ENCODE measurements around the gene LPO. TPM values are rescaled to one million over a fixed set of nuclear protein-coding genes. Genes with fewer than 3 reads are reported as not detected.

Gene LPO
- total and polyA plus RNA-seq, 2 donors (not counting 1 experiment from before 2014, with no cell fraction given), result not detected

- H3K27me3 ChIP-seq (ENCODE audit: control insufficient read depth, insufficient read depth, low read length), result no peaks in the 10 kb centered on the region
- H3K36me3 ChIP-seq (ENCODE audit: control insufficient read depth, insufficient read depth, low read length), result no peaks in the 10 kb centered on the region
- TF ChIP-seq EZH2 (IDR thresholded peaks at IDR 0.05; ENCODE audit: low read length, missing control alignments) (no peak), CTCF (conservative IDR thresholded peaks at IDR 0.05 in 1 of 2, IDR thresholded peaks at IDR 0.05 in 1 of 2; ENCODE audit: low read depth in 1 of 2, low read length in 2 of 2) (peak; percentile 44 to 52)
- no peak overlapping the region for H3K4me3 ChIP-seq (replicated peaks in 1 of 4; ENCODE audit: control extremely low read depth in 1 of 4, insufficient read depth in 1 of 4, low read depth in 3 of 4, low read length in 4 of 4)
- H3K27ac ChIP-seq (ENCODE audit: insufficient read depth, low read length), result no peak overlapping the region
- H3K79me2 ChIP-seq (ENCODE audit: control insufficient read depth, insufficient read depth, low read length), result no peaks in the 10 kb centered on the region
- no peak overlapping the region for H2AFZ ChIP-seq (ENCODE audit: low read length)
- no peaks in the 10 kb centered on the region for H3K4me1 ChIP-seq (ENCODE audit: control insufficient read depth, extremely low read depth, insufficient read depth, low read length)
- no peak overlapping the region for H3K9ac ChIP-seq (ENCODE audit: insufficient read depth, low read length)
- H3K9me3 ChIP-seq (ENCODE audit: control insufficient read depth, insufficient read depth, low read depth, low read length), result no peaks in the 10 kb centered on the region
- H3K4me2 ChIP-seq (ENCODE audit: extremely low read depth, insufficient read depth, low read length), result no peak overlapping the region
- no peaks in the 10 kb centered on the region for H4K20me1 ChIP-seq (ENCODE audit: control insufficient read depth, extremely low read depth, insufficient read depth, low read length)
- peak in 1 of 2 donors; percentile 26 for DNase-seq (ENCODE audit: low read depth in 2 of 2)
Measured at GRCh38 chr17:58277107-58277801, 38.9 kb downstream of the LPO start.

- no peaks in the 10 kb centered on the region for H3K36me3 ChIP-seq (ENCODE audit: control insufficient read depth, insufficient read depth, low read length)
- TF ChIP-seq EZH2 (IDR thresholded peaks at IDR 0.05; ENCODE audit: low read length, missing control alignments) (no peak), CTCF (conservative IDR thresholded peaks at IDR 0.05 in 1 of 2, IDR thresholded peaks at IDR 0.05 in 1 of 2; ENCODE audit: low read depth in 1 of 2, low read length in 2 of 2) (no peak)
- no peak overlapping the region for H3K9ac ChIP-seq (ENCODE audit: insufficient read depth, low read length)
- H3K79me2 ChIP-seq (ENCODE audit: control insufficient read depth, insufficient read depth, low read length), result no peaks in the 10 kb centered on the region
- H3K4me2 ChIP-seq (ENCODE audit: extremely low read depth, insufficient read depth, low read length), result no peak overlapping the region
- no peaks in the 10 kb centered on the region for H3K4me1 ChIP-seq (ENCODE audit: control insufficient read depth, extremely low read depth, insufficient read depth, low read length)
- H4K20me1 ChIP-seq (ENCODE audit: control insufficient read depth, extremely low read depth, insufficient read depth, low read length), result no peaks in the 10 kb centered on the region
- no peak overlapping the region for H3K27ac ChIP-seq (ENCODE audit: insufficient read depth, low read length)
- no peaks in the 10 kb centered on the region for H3K27me3 ChIP-seq (ENCODE audit: control insufficient read depth, insufficient read depth, low read length)
- DNase-seq (ENCODE audit: low read depth in 2 of 2), result no peak
- no peak overlapping the region for H2AFZ ChIP-seq (ENCODE audit: low read length)
- no peaks in the 10 kb centered on the region for H3K9me3 ChIP-seq (ENCODE audit: control insufficient read depth, insufficient read depth, low read depth, low read length)
- no peak overlapping the region for H3K4me3 ChIP-seq (replicated peaks in 1 of 4; ENCODE audit: control extremely low read depth in 1 of 4, insufficient read depth in 1 of 4, low read depth in 3 of 4, low read length in 4 of 4)
Measured at GRCh38 chr17:58277802-58278595, 39.6 kb downstream of the LPO start.

- TF ChIP-seq EZH2 (IDR thresholded peaks at IDR 0.05; ENCODE audit: low read length, missing control alignments), result no peak
- no peak overlapping the region for H3K4me3 ChIP-seq (replicated peaks in 1 of 4; ENCODE audit: control extremely low read depth in 1 of 4, insufficient read depth in 1 of 4, low read depth in 3 of 4, low read length in 4 of 4)
- no peaks in the 10 kb centered on the region for H3K9me3 ChIP-seq (ENCODE audit: control insufficient read depth, insufficient read depth, low read depth, low read length)
- H3K79me2 ChIP-seq (ENCODE audit: control insufficient read depth, insufficient read depth, low read length), result no peaks in the 10 kb centered on the region
- no peaks in the 10 kb centered on the region for H3K27me3 ChIP-seq (ENCODE audit: control insufficient read depth, insufficient read depth, low read length)
- H4K20me1 ChIP-seq (ENCODE audit: control insufficient read depth, extremely low read depth, insufficient read depth, low read length), result no peaks in the 10 kb centered on the region
- H3K36me3 ChIP-seq (ENCODE audit: control insufficient read depth, insufficient read depth, low read length), result no peaks in the 10 kb centered on the region
- H3K4me1 ChIP-seq (ENCODE audit: control insufficient read depth, extremely low read depth, insufficient read depth, low read length), result no peaks in the 10 kb centered on the region
- no peak overlapping the region for H3K27ac ChIP-seq (ENCODE audit: insufficient read depth, low read length)
- DNase-seq (ENCODE audit: low read depth in 2 of 2), result no peak
- H3K4me2 ChIP-seq (ENCODE audit: extremely low read depth, insufficient read depth, low read length), result no peak overlapping the region
- no peak overlapping the region for H3K9ac ChIP-seq (ENCODE audit: insufficient read depth, low read length)
- H2AFZ ChIP-seq (ENCODE audit: low read length), result no peak overlapping the region
Measured at GRCh38 chr17:58278661-58279015, 40.3 kb downstream of the LPO start.
